ENCODE results near the gene MRPS34.

The MRPS34 gene

GRCh38 chr16:1763521-1764511 is 9.1 kb downstream of the MRPS34 start:
- no peak for TF ChIP-seq TAF1 (IDR thresholded peaks at IDR 0.05; ENCODE audit: borderline replicate concordance, insufficient read depth, low read length)
- no peak for TF ChIP-seq FOXP2 (optimal IDR thresholded peaks at IDR 0.05; ENCODE audit: borderline replicate concordance, extremely low read depth, extremely low read length, insufficient read depth)
- no peak for TF ChIP-seq REST (IDR thresholded peaks at IDR 0.05; ENCODE audit: insufficient read depth in 1 of 2, low read depth in 2 of 2, low read length in 2 of 2)
- TF ChIP-seq POLR2AphosphoS5 (IDR thresholded peaks at IDR 0.05; ENCODE audit: low read depth, low read length), result no peak; the same call in none of the 2 replicates
- no peak for TF ChIP-seq SIN3A (IDR thresholded peaks at IDR 0.05; ENCODE audit: borderline replicate concordance, insufficient read depth, low read length)

GRCh38 chr16:1762879-1763520 is 9.9 kb downstream of the MRPS34 start:
- TF ChIP-seq FOXP2 (optimal IDR thresholded peaks at IDR 0.05; ENCODE audit: borderline replicate concordance, extremely low read depth, extremely low read length, insufficient read depth) (no peak), TAF1 (IDR thresholded peaks at IDR 0.05; ENCODE audit: borderline replicate concordance, insufficient read depth, low read length) (0 out of 2 replicates have a peak, but pooled peaks have one; percentile 33)

GRCh38 chr16:1762196-1762878 is 10.6 kb downstream of the MRPS34 start:
- TF ChIP-seq FOXP2 (optimal IDR thresholded peaks at IDR 0.05; ENCODE audit: borderline replicate concordance, extremely low read depth, extremely low read length, insufficient read depth) (no peak), SIN3A (IDR thresholded peaks at IDR 0.05; ENCODE audit: borderline replicate concordance, insufficient read depth, low read length) (no peak), TAF1 (IDR thresholded peaks at IDR 0.05; ENCODE audit: borderline replicate concordance, insufficient read depth, low read length) (no peak), POLR2AphosphoS5 (IDR thresholded peaks at IDR 0.05; ENCODE audit: low read depth, low read length) (no peak; the same call in 1 of the 2 replicates), REST (IDR thresholded peaks at IDR 0.05; ENCODE audit: insufficient read depth in 1 of 2, low read depth in 2 of 2, low read length in 2 of 2) (no peak)

- TF ChIP-seq FOXP2 (optimal IDR thresholded peaks at IDR 0.05; ENCODE audit: borderline replicate concordance, extremely low read depth, extremely low read length, insufficient read depth) (no peak), SIN3A (IDR thresholded peaks at IDR 0.05; ENCODE audit: borderline replicate concordance, insufficient read depth, low read length) (no peak), TAF1 (IDR thresholded peaks at IDR 0.05; ENCODE audit: borderline replicate concordance, insufficient read depth, low read length) (no peak), POLR2AphosphoS5 (IDR thresholded peaks at IDR 0.05; ENCODE audit: low read depth, low read length) (no peak; the same call in 1 of the 2 replicates), REST (IDR thresholded peaks at IDR 0.05; ENCODE audit: insufficient read depth in 1 of 2, low read depth in 2 of 2, low read length in 2 of 2) (no peak)
Observed at GRCh38 chr16:1761751-1762150, 11.2 kb downstream of the MRPS34 start.

GRCh38 chr16:1760911-1761310 is 12.0 kb downstream of the MRPS34 start:
- TF ChIP-seq FOXP2 (optimal IDR thresholded peaks at IDR 0.05; ENCODE audit: borderline replicate concordance, extremely low read depth, extremely low read length, insufficient read depth) (no peak), POLR2AphosphoS5 (IDR thresholded peaks at IDR 0.05; ENCODE audit: low read depth, low read length) (no peak; the same call in 1 of the 2 replicates), REST (IDR thresholded peaks at IDR 0.05; ENCODE audit: insufficient read depth in 1 of 2, low read depth in 2 of 2, low read length in 2 of 2) (no peak), TAF1 (IDR thresholded peaks at IDR 0.05; ENCODE audit: borderline replicate concordance, insufficient read depth, low read length) (no peak)
